Effector memory CD8-positive, alpha-beta T cell (primary cell): ENCODE data around the gene SHANK3.

Experiments used
- ATAC-seq: fragments of 150-1000 bp; cut with Tn5 transposase; replicated peaks from 2 replicates; pipeline ENCODE4 v1.10.0; 2021; ENCODE audit warnings: mild to moderate bottlenecking, moderate library complexity
- DNase-seq, 3 experiments: peaks; one replicate each; pipeline ENCODE4 v3.0.0; 2021
- H3K27ac Mint-ChIP-seq, 2 donors: one replicate each; pipeline ENCODE4 v1.8.0; 2022; ENCODE audit warnings: mild to moderate bottlenecking in 2 of 2, mixed read lengths in 2 of 2, moderate library complexity in 2 of 2
- H3K27me3 Mint-ChIP-seq, 2 donors: one replicate each; pipeline ENCODE4 v1.8.0; 2022; ENCODE audit warnings: mixed read lengths in 2 of 2
- H3K36me3 Mint-ChIP-seq: one replicate; pipeline ENCODE4 v1.8.0; 2022; ENCODE audit warnings: mild to moderate bottlenecking, moderate library complexity, mixed read lengths; ENCODE audit not compliant: insufficient read depth
- H3K4me1 Mint-ChIP-seq, 2 donors: one replicate each; pipeline ENCODE4 v1.8.0; 2022; ENCODE audit warnings: low read depth in 2 of 2, mixed read lengths in 2 of 2
- H3K4me3 Mint-ChIP-seq, 2 donors: one replicate each; pipeline ENCODE4 v1.8.0; 2022; ENCODE audit warnings: mild to moderate bottlenecking in 2 of 2, mixed read lengths in 2 of 2, moderate library complexity in 2 of 2
- H3K9me3 Mint-ChIP-seq, 2 donors: one replicate each; pipeline ENCODE4 v1.8.0; 2022; ENCODE audit warnings: mixed read lengths in 2 of 2

The SHANK3 gene

GRCh38 chr22:50712341-50713007, 39.9 kb downstream of the SHANK3 start:
- Mint-ChIP-seq H3K27ac (peak overlapping the region in 1 of 2 donors; percentile 30), H3K27me3 (peaks cover 18 to 54% of the 10 kb centered on the region in 2 donors), H3K9me3 (no peaks in the 10 kb centered on the region), H3K4me3 (no peak overlapping the region), H3K4me1 (peaks cover 0 to 2% of the 10 kb centered on the region in 2 donors), H3K36me3 (no peaks in the 10 kb centered on the region)
- ATAC-seq (no peak), DNase-seq (no peak)

DNA sequence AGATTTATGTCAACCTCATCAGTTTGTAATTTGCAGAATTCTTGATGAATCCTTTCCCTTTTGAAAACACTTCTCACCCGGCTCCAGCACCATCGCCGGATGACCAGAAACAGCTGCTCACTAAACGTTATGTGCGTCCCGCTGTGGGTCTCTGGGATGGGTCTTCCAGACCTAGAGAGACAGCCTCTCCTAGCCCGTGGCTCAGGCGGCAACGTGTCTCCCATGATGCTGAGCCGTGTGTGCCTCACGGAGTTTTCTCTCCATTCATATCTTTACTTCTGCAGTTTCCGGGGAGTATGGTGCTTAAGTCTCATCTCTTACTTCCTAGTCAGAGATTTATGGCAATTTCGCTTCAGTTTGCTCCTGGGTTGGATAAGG, 40.4 kb downstream of the SHANK3 start:
- Mint-ChIP-seq H3K27ac (no peak overlapping the region), H3K4me3 (no peak overlapping the region), H3K27me3 (peaks cover 24 to 54% of the 10 kb centered on the region in 2 donors), H3K9me3 (no peaks in the 10 kb centered on the region), H3K4me1 (peaks cover 0 to 2% of the 10 kb centered on the region in 2 donors), H3K36me3 (no peaks in the 10 kb centered on the region)
- DNase-seq: no peak
- ATAC-seq: no peak

GRCh38 chr22:50713571-50714056, 41.0 kb downstream of the SHANK3 start:
- no peak for ATAC-seq
- Mint-ChIP-seq H3K27ac (no peak overlapping the region), H3K4me3 (no peak overlapping the region), H3K4me1 (peaks cover 0 to 2% of the 10 kb centered on the region in 2 donors), H3K27me3 (peaks cover 24 to 52% of the 10 kb centered on the region in 2 donors), H3K9me3 (no peaks in the 10 kb centered on the region), H3K36me3 (no peaks in the 10 kb centered on the region)
- DNase-seq: no peak

GRCh38 chr22:50714150-50714549, 41.5 kb downstream of the SHANK3 start:
- H3K4me1 Mint-ChIP-seq: peaks cover 0 to 2% of the 10 kb centered on the region in 2 donors
- H3K36me3 Mint-ChIP-seq: no peaks in the 10 kb centered on the region
- DNase-seq (no peak), ATAC-seq (no peak)
- H3K27ac Mint-ChIP-seq: no peak overlapping the region
- H3K9me3 Mint-ChIP-seq: no peaks in the 10 kb centered on the region
- no peak overlapping the region for H3K4me3 Mint-ChIP-seq
- peaks cover 24 to 49% of the 10 kb centered on the region in 2 donors for H3K27me3 Mint-ChIP-seq

DNA sequence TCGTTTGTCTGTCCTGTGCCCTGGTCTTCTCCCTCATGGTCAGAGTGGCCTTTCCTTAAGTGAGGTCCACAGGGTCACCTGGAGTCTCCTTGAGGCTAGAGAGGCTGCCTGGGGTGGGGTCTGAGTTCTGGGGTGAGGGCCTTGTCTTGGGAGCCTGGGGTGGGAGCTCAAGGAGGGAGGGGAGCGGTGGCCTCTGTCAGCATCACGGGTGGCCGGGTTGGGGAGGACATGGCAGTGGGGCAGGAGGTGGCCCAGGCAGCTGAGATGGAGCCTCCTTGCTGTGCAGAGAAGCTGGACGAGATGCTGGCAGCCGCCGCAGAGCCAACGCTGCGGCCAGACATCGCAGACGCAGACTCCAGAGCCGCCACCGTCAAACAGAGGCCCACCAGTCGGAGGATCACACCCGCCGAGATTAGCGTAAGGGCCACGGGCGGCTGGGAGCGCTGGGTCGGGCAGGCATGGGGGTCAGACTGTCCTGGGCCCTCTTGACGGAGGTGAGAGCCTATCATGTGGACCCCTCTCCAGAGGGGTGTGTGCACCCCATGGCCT, 42.1 kb downstream of the SHANK3 start:
- DNase-seq (no peak), ATAC-seq (no peak)
- Mint-ChIP-seq H3K4me1 (peaks cover 0 to 2% of the 10 kb centered on the region in 2 donors), H3K27ac (no peak overlapping the region), H3K36me3 (no peaks in the 10 kb centered on the region), H3K9me3 (no peaks in the 10 kb centered on the region), H3K27me3 (peaks cover 24 to 48% of the 10 kb centered on the region in 2 donors), H3K4me3 (no peak overlapping the region)

GRCh38 chr22:50715250-50715649, 42.6 kb downstream of the SHANK3 start:
- Mint-ChIP-seq H3K36me3 (no peaks in the 10 kb centered on the region), H3K4me1 (peaks cover 0 to 2% of the 10 kb centered on the region in 2 donors), H3K9me3 (no peaks in the 10 kb centered on the region), H3K27ac (no peak overlapping the region), H3K27me3 (peaks cover 24 to 43% of the 10 kb centered on the region in 2 donors), H3K4me3 (no peak overlapping the region)
- DNase-seq (no peak), ATAC-seq (no peak)

DNA sequence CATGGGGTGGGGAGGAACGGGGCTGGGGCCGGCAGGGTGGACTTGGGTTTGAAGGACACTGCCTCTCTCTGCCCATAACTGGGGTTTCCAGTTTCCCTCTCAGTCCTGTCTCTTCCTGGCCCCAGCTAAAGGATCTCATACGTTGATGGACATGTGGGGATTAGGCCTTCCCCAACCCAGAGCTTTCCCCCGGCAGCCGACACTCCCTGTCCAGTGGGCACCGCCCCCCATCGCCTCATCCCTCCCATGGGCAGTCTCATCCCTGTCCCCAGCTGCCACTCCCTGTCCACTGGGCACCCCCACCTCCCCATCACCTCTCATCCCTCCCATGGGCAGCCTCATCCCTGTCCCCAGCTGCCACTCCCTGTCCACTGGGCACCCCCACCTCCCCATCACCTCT, 43.2 kb downstream of the SHANK3 start:
- DNase-seq (no peak), ATAC-seq (no peak)
- peaks cover 0 to 2% of the 10 kb centered on the region in 2 donors for H3K4me1 Mint-ChIP-seq
- no peak overlapping the region for H3K4me3 Mint-ChIP-seq
- H3K27ac Mint-ChIP-seq: no peak overlapping the region
- H3K9me3 Mint-ChIP-seq: no peaks in the 10 kb centered on the region
- peaks cover 20 to 38% of the 10 kb centered on the region in 2 donors for H3K27me3 Mint-ChIP-seq
- H3K36me3 Mint-ChIP-seq: no peaks in the 10 kb centered on the region

DNA sequence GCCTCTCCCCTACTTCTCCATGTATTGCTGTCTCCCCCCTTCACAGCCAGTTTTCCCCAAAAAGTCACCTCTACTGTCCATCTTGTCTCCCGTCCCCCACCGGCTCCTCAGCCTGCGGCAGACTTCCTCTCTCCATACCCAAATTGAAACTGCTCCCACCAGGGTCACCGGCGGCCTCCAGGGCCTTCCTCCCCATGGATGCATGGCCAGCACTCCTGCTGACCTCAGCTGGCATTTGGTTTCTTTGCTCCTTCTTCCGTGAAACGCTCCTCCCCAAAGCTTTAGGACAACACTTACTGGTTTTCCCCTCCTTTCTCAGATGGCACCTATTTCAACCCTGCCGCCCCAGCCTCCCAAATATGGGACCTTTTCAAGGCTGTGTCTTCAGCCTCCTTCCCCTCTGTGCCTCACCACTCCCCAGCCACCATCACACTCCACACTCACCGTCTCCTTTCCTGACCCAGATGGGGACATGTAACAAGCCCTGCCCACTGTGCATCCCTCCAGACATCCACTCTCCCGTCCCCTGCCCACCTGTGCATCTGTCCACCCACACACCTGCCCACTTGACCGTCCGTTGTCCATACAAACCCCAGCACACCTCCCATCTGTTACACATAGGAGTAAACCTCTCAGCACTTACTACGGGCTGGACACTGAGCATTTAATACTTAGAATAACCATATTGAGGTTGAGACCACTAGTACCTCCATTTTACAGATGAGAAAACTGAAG, 43.8 kb downstream of the SHANK3 start:
- H3K27ac Mint-ChIP-seq: peak overlapping the region in 1 of 2 donors; percentile 66
- peaks cover 18 to 34% of the 10 kb centered on the region in 2 donors for H3K27me3 Mint-ChIP-seq
- H3K4me1 Mint-ChIP-seq: peaks cover 0 to 2% of the 10 kb centered on the region in 2 donors
- ATAC-seq: no peak
- H3K9me3 Mint-ChIP-seq: no peaks in the 10 kb centered on the region
- no peaks in the 10 kb centered on the region for H3K36me3 Mint-ChIP-seq
- no peak overlapping the region for H3K4me3 Mint-ChIP-seq
- no peak for DNase-seq

DNA sequence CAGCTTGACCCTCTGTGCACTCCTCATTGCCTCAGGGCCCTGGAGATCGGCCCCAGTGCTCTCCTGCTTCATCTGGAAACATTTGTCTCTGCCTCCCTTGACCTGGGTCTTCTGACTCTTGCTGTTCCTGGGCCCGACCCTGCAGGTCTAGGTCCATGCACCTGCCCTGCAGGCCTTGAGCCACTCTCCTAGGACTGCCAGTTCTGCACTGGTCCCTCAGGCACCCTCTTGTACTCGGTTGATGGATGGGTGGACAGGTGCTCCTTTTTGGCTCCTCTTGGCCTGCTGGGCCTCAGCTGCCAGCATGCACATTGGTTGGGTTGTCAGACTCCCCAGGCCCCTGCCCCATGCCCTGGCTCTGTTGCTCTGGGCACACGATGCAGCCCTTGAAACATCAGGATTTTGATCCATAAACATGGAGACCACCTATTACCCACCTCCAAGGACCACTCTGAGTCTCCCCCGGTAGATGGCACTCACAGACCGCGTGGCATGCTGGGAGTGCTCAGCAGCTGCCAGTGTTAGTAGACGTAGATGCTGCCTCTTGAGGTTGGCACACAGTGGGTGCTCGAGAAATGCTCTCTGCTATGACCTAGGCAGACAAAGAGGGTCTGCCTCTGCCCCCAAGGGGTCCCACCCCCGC, 45.2 kb downstream of the SHANK3 start:
- no peak overlapping the region for H3K4me3 Mint-ChIP-seq
- H3K36me3 Mint-ChIP-seq: no peaks in the 10 kb centered on the region
- no peak for ATAC-seq
- H3K27ac Mint-ChIP-seq: no peak overlapping the region
- peaks cover 0 to 2% of the 10 kb centered on the region in 2 donors for H3K4me1 Mint-ChIP-seq
- H3K9me3 Mint-ChIP-seq: no peaks in the 10 kb centered on the region
- H3K27me3 Mint-ChIP-seq: peaks cover 22 to 40% of the 10 kb centered on the region in 2 donors
- DNase-seq: no peak

DNA sequence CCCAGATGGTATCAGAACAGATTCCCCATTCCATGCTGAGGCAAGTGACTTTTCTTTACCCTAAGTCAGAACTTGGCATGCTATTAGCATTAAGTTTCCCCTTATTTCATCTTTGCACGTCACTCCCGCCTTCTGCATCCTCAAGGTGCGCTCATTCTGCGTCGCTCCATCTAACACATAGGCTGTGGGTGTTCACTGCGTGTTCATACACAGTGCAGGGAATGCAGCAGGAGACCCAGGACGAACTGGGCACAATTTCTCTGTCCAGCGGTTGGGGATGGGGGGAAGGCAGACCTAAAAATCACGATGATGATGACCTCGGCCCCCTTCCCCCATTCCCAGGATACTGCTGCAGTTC, 45.7 kb downstream of the SHANK3 start:
- no peaks in the 10 kb centered on the region for H3K9me3 Mint-ChIP-seq
- peaks cover 0 to 2% of the 10 kb centered on the region in 2 donors for H3K4me1 Mint-ChIP-seq
- peaks cover 27 to 45% of the 10 kb centered on the region in 2 donors for H3K27me3 Mint-ChIP-seq
- no peak for ATAC-seq
- no peaks in the 10 kb centered on the region for H3K36me3 Mint-ChIP-seq
- DNase-seq: no peak
- H3K4me3 Mint-ChIP-seq: no peak overlapping the region
- no peak overlapping the region for H3K27ac Mint-ChIP-seq

- no peaks in the 10 kb centered on the region for H3K36me3 Mint-ChIP-seq
- peaks cover 0 to 2% of the 10 kb centered on the region in 2 donors for H3K4me1 Mint-ChIP-seq
- peaks cover 27 to 47% of the 10 kb centered on the region in 2 donors for H3K27me3 Mint-ChIP-seq
- H3K9me3 Mint-ChIP-seq: no peaks in the 10 kb centered on the region
- H3K27ac Mint-ChIP-seq: no peak overlapping the region
- no peak for DNase-seq
- ATAC-seq: no peak
- H3K4me3 Mint-ChIP-seq: no peak overlapping the region
Observed at GRCh38 chr22:50719814-50720300, 47.2 kb downstream of the SHANK3 start.

DNA sequence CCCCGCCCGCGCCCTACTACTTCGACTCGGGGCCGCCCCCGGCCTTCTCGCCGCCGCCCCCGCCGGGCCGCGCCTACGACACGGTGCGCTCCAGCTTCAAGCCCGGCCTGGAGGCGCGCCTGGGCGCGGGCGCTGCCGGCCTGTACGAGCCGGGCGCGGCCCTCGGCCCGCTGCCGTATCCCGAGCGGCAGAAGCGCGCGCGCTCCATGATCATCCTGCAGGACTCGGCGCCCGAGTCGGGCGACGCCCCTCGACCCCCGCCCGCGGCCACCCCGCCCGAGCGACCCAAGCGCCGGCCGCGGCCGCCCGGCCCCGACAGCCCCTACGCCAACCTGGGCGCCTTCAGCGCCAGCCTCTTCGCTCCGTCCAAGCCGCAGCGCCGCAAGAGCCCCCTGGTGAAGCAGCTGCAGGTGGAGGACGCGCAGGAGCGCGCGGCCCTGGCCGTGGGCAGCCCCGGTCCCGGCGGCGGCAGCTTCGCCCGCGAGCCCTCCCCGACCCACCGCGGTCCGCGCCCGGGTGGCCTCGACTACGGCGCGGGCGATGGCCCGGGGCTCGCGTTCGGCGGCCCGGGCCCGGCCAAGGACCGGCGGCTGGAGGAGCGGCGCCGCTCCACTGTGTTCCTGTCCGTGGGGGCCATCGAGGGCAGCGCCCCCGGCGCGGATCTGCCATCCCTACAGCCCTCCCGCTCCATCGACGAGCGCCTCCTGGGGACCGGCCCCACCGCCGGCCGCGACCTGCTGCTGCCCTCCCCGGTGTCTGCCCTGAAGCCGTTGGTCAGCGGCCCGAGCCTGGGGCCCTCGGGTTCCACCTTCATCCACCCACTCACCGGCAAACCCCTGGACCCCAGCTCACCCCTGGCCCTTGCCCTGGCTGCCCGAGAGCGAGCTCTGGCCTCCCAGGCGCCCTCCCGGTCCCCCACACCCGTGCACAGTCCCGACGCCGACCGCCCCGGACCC, 48.0 kb downstream of the SHANK3 start:
- no peaks in the 10 kb centered on the region for H3K36me3 Mint-ChIP-seq
- DNase-seq (no peak), ATAC-seq (no peak)
- H3K27me3 Mint-ChIP-seq: peaks cover 27 to 41% of the 10 kb centered on the region in 2 donors
- H3K9me3 Mint-ChIP-seq: no peaks in the 10 kb centered on the region
- H3K4me1 Mint-ChIP-seq: no peaks in the 10 kb centered on the region
- no peak overlapping the region for H3K4me3 Mint-ChIP-seq
- H3K27ac Mint-ChIP-seq: no peak overlapping the region
